Tibial nerve (tissue), 4 donors: Measurements from ENCODE around the gene CENPT.

Experiments used
- CTCF ChIP-seq, 5 experiments: fragments of 200-600 bp in 3 of 5; fragments of 450-650 bp in 2 of 5; sonication (generic) in 3 of 5; IDR thresholded peaks; one replicate each; pipeline ENCODE4 v1.5.1; 2016 to 2019; ENCODE audit warnings: antibody characterized with exemption in 5 of 5, mild to moderate bottlenecking in 3 of 5, moderate library complexity in 2 of 5
- EP300 ChIP-seq, 2 donors: sonication (generic); formaldehyde crosslinking; IDR thresholded peaks; one replicate each; pipeline ENCODE4 v1.6.1; 2017; ENCODE audit warnings: antibody characterized with exemption in 2 of 2, mild to moderate bottlenecking in 1 of 2
- POLR2A ChIP-seq, 2 donors: fragments of 450-650 bp; IDR thresholded peaks; one replicate each; pipeline ENCODE4 v1.6.1; 2017; ENCODE audit warnings: antibody characterized with exemption in 2 of 2, mild to moderate bottlenecking in 2 of 2, moderate library complexity in 2 of 2

- TF ChIP-seq CTCF (IDR thresholded peaks at IDR 0.05) (no peak), POLR2A (IDR thresholded peaks at IDR 0.05) (no peak), EP300 (IDR thresholded peaks at IDR 0.05) (no peak)
Observed at GRCh38 chr16:67796099-67796718, 51.3 kb downstream of the CENPT start.
